CD4-positive, alpha-beta T cell treated with Interleukin-6 for 4 hours (primary cell): ENCODE measurements around the gene FAS.

Experiments
- DNase-seq: peaks from one replicate; pipeline ENCODE4 v3.0.0-alpha.2; 2020; ENCODE audit warnings: mixed read lengths

Gene FAS

DNA sequence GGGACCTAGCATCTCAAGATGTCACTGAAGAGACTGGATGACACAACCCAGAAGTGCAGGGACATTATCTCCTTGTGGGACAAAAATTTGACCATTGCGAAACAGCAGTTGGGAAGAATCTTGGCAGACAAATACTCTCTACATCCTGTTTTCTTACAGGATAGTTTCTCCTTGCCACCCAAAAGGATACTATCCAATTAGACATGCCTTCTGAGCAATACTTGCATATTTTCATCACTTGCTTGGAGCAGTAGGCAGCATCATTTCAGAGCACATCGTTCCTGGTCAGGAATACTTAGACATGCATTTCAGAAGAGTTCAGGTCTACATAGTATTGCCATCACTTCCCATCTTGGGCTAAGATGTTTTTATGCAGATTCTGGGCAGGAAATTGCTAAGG is 56.8 kb downstream of the FAS start:
- DNase-seq: no peak

DNA sequence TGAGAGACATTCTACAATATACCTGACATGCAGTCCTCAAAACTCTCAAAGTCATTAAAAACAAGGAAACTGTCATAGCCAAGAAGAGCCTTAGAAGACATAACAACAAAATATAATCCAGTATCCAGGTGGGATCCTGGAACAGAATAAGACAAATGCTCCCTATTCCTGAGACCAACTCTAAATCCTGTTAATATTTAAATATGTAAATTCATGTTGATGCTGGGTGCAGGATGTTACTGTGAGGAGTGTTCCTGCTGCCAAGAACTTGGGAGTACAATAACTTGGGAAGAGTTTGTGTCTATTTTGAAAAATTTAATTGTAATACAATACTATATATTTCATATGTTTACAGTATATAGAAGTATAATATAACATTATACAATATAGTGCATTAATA is 61.0 kb downstream of the FAS start:
- no peak for DNase-seq

DNA sequence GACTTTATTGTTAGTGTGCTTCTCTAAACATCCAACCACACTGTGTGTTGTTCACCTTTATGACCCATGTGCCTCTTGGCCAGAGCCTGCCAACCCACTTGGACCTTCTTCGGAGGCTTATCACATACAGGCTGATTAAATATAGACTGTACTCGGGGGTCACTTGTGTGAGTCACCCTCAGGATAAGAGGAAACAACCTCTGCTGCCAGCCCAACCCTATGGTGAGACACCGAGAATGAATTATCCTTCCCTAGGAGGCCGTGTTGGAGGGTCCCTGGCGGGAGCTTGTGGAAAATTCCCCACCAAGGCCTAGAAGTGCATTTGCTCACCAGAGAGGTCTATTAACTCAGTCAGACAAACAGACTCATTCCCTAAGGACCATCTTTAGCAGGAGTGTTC is 63.0 kb downstream of the FAS start:
- no peak for DNase-seq

DNA sequence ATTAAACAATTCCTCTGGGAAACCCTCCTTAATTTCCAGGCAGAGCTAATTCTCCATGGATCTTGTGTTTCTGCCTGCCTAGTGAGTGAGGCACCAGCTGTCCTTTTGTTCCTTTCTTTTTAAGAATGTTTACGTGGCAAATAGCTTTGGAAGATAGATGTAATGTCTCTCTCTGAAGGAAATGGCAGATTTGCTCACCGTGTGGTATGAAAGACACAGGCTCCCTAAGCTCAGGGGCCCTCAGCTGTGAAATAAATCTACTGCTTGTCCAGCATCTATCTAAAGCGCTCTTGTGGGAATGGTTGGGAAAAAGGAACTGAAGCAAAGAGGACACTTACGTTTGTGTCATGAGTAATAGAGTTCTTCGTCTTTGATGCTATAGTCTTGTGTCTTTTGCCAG is 64.6 kb downstream of the FAS start:
- no peak for DNase-seq

DNA sequence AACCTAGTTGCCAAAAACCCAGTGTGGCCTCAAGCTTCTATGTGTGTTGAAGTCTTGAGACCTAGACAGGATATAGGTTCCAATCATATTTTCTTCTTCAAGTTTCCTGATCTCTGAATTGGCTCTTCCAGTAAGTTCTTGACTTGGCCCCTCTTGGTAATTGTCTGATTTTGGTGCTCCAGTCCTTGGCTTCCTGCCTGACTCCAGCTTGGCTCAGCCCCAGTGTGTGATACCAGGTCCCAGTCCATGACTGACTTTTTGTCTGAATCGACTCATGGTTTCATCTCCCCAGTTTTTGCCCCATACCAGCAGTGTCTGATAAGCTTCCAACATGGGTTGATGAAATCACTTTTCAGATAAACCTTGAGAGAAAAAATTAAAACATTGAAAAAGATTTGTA is 72.3 kb downstream of the FAS start:
- no peak for DNase-seq

DNA sequence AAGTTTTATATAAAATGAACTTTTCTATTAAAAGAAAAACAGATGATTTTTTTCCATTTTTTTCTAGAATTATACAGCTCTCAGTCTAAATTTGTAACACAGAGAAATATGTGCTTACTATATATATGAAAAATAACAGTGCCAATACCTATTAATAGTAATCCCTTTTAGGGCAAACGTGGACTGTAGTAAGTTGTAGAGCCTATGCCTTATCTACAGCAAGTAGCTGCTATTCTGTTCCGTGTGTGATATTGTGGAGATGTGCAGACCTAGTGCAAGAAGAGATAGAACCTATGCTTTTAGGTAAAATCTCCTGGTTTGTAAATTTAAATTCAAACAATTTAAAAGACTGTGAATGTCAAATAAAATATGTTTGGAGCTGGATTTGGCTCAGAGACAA is 72.9 kb downstream of the FAS start:
- DNase-seq: no peak

DNA sequence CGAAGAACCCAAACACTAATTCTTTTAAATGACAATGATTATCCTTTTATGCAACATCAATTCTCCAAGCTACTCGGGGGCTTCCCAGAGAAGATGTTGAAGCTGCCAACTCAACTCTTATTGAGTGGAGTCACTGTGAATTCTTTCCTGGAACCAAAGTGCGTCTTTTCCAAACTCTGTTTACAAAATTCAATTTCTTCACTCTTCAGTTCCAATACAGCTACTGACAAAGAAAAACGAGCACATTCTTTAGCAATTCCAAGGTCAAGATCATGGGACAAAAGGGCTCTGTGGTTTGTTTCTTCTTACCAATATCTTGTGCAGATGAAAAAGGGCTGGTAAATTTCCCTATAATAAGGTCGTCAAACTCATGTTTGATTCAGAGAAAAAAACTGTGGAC is 74.2 kb downstream of the FAS start:
- no peak for DNase-seq
